RWPE2 (cell line): ENCODE measurements around the gene DLK1.
A peak's percentile ranks its signal among the peaks of the same experiment; 100 is the strongest.

Experiments used
- ATAC-seq: fragments of 200-7000 bp; cut with Tn5 transposase; 3 replicates; pipeline ENCODE4 v1.9.1; 2021; ENCODE audit warnings: low read depth
- DNase-seq: peaks from one replicate; pipeline ENCODE4 v3.0.0-alpha.2; 2020; ENCODE audit warnings: low spot score
- H3K27ac ChIP-seq: fragments of 450-650 bp; 2 replicates; pipeline ENCODE4 v1.5.1; 2017; ENCODE audit warnings: mild to moderate bottlenecking; ENCODE audit not compliant: poor library complexity, severe bottlenecking
- H3K27me3 ChIP-seq: fragments of 250-450 bp; sonication (Bioruptor Pico); 2 replicates; pipeline ENCODE4 v1.5.1; 2021; ENCODE audit warnings: mild to moderate bottlenecking, moderate library complexity; ENCODE audit not compliant: insufficient read depth, poor library complexity, severe bottlenecking
- H3K36me3 ChIP-seq: fragments of 250-450 bp; sonication (Bioruptor Pico); 2 replicates; pipeline ENCODE4 v1.5.1; 2020; ENCODE audit warnings: low read depth, mild to moderate bottlenecking, moderate library complexity
- H3K4me1 ChIP-seq: fragments of 250-450 bp; sonication (Bioruptor Pico); 2 replicates; pipeline ENCODE4 v1.5.1; 2021; ENCODE audit warnings: mild to moderate bottlenecking, moderate library complexity; ENCODE audit not compliant: insufficient read depth, poor library complexity, severe bottlenecking
- H3K4me3 ChIP-seq: fragments of 250-450 bp; sonication (Bioruptor Pico); 2 replicates; pipeline ENCODE4 v1.5.1; 2021; ENCODE audit warnings: mild to moderate bottlenecking, moderate library complexity; ENCODE audit not compliant: severe bottlenecking
- H3K9me3 ChIP-seq: fragments of 250-450 bp; sonication (Bioruptor Pico); 2 replicates; pipeline ENCODE4 v1.5.1; 2021; ENCODE audit warnings: mild to moderate bottlenecking, moderate library complexity; ENCODE audit not compliant: severe bottlenecking
- TF ChIP-seq, protein P1 (sequence below): fragments of 450-650 bp; IDR thresholded peaks from one replicate; pipeline ENCODE4 v1.5.1; 2017; ENCODE audit warnings: mild to moderate bottlenecking, moderate library complexity; ENCODE audit not compliant: poor library complexity, severe bottlenecking

Gene DLK1

GRCh38 chr14:100772607-100773165 lies 46.0 kb downstream of the DLK1 start:
- TF ChIP-seq, protein P1, sequence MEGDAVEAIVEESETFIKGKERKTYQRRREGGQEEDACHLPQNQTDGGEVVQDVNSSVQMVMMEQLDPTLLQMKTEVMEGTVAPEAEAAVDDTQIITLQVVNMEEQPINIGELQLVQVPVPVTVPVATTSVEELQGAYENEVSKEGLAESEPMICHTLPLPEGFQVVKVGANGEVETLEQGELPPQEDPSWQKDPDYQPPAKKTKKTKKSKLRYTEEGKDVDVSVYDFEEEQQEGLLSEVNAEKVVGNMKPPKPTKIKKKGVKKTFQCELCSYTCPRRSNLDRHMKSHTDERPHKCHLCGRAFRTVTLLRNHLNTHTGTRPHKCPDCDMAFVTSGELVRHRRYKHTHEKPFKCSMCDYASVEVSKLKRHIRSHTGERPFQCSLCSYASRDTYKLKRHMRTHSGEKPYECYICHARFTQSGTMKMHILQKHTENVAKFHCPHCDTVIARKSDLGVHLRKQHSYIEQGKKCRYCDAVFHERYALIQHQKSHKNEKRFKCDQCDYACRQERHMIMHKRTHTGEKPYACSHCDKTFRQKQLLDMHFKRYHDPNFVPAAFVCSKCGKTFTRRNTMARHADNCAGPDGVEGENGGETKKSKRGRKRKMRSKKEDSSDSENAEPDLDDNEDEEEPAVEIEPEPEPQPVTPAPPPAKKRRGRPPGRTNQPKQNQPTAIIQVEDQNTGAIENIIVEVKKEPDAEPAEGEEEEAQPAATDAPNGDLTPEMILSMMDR: no peak
- no peak overlapping the region for H3K27ac ChIP-seq
- H3K4me3 ChIP-seq: no peak overlapping the region
- H3K36me3 ChIP-seq: no peaks in the 10 kb centered on the region
- H3K4me1 ChIP-seq: no peaks in the 10 kb centered on the region
- H3K9me3 ChIP-seq: no peaks in the 10 kb centered on the region
- DNase-seq: peak; percentile 62
- no peaks in the 10 kb centered on the region for H3K27me3 ChIP-seq
- ATAC-seq: no peak

- Histone ChIP-seq H3K27me3 (no peaks in the 10 kb centered on the region), H3K4me1 (no peaks in the 10 kb centered on the region), H3K27ac (no peak overlapping the region), H3K36me3 (no peaks in the 10 kb centered on the region), H3K4me3 (no peak overlapping the region), H3K9me3 (no peaks in the 10 kb centered on the region)
- TF ChIP-seq, protein P1: no peak
- ATAC-seq: no peak
- peak; percentile 64 for DNase-seq
Observed at GRCh38 chr14:100773331-100774163, 46.9 kb downstream of the DLK1 start.

- H3K9me3 ChIP-seq: no peaks in the 10 kb centered on the region
- DNase-seq (no peak), ATAC-seq (no peak)
- no peak overlapping the region for H3K27ac ChIP-seq
- H3K4me3 ChIP-seq: no peak overlapping the region
- no peaks in the 10 kb centered on the region for H3K36me3 ChIP-seq
- no peaks in the 10 kb centered on the region for H3K4me1 ChIP-seq
- TF ChIP-seq, protein P1: no peak
- no peaks in the 10 kb centered on the region for H3K27me3 ChIP-seq
Observed at GRCh38 chr14:100774164-100774537, 47.5 kb downstream of the DLK1 start.

DNA sequence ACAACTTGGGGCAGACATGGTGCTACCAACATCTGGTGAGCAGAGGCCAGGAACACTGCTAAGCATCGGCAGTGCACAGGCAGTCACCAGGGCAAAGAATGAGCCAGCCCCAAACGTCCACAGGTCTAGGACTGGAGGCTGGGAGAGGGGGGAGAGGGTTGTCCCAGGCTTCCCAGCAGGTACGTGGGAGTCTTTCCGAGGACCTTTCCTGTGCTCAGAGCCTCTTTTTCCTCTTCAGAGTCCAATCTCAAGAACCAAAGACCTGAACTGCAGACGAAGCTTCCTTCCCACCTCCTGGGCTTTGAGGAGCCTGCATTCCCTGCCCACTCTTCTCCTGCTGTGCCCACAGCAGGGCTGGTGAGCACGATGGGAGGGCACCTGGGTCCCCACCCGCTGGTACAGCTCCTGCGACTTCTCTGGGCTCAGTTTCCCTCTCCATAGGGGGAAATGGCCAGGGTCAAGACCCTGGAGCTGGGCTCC lies 48.7 kb downstream of the DLK1 start:
- Histone ChIP-seq H3K27ac (no peak overlapping the region), H3K27me3 (no peaks in the 10 kb centered on the region), H3K9me3 (no peaks in the 10 kb centered on the region), H3K36me3 (no peaks in the 10 kb centered on the region), H3K4me1 (no peaks in the 10 kb centered on the region), H3K4me3 (no peak overlapping the region)
- DNase-seq (no peak), ATAC-seq (no peak)
- TF ChIP-seq, protein P1: no peak
